Keratinocyte (primary cell): Measurements from ENCODE around the gene XRCC3. TPM values are rescaled to one million over a fixed set of nuclear protein-coding genes. Genes with fewer than 3 reads are reported as not detected.

Experiments
- DNase-seq: peaks from one replicate; pipeline ENCODE4 v3.0.0-alpha.2; 2011; ENCODE audit warnings: low read depth, missing footprints, low spot score
- FAIRE-seq: peaks from 2 replicates; lab custom pipeline; 2011; peaks lifted over from hg19 to GRCh38; lab: Jason Lieb, UNC
- H2AFZ ChIP-seq: 2 replicates; pipeline ENCODE4 v1.6.0; 2012; ENCODE audit warnings: low read length, control low read depth, inconsistent platforms; ENCODE audit not compliant: control insufficient read depth
- H3K27ac ChIP-seq: 2 replicates; pipeline ENCODE4 v1.5.1; 2011; ENCODE audit warnings: low read length; ENCODE audit not compliant: control insufficient read depth, insufficient read depth
- H3K27me3 ChIP-seq: 3 replicates; pipeline ENCODE4 v1.6.0; 2011; ENCODE audit warnings: low read length; ENCODE audit not compliant: control insufficient read depth, insufficient read depth; ENCODE audit errors: extremely low read depth
- H3K36me3 ChIP-seq, 2 experiments: 2 replicates in 1 of 2; 3 replicates in 1 of 2; pipeline ENCODE4 v1.5.1; 2011; ENCODE audit warnings: low read length in 2 of 2, mild to moderate bottlenecking in 1 of 2; ENCODE audit not compliant: control insufficient read depth in 2 of 2, insufficient read depth in 2 of 2; ENCODE audit errors: extremely low read depth in 1 of 2
- H3K4me1 ChIP-seq: 3 replicates; pipeline ENCODE4 v1.5.1; 2011; ENCODE audit warnings: low read length; ENCODE audit not compliant: control insufficient read depth, insufficient read depth; ENCODE audit errors: extremely low read depth
- H3K4me2 ChIP-seq: 3 replicates; pipeline ENCODE4 v1.6.0; 2011; ENCODE audit warnings: low read depth, low read length; ENCODE audit not compliant: control insufficient read depth, insufficient read depth; ENCODE audit errors: extremely low read depth
- H3K4me3 ChIP-seq, 3 experiments: fragments of 200-600 bp in 1 of 3; sonication (generic) in 1 of 3; 2 replicates in 2 of 3; 3 replicates in 1 of 3; pipeline ENCODE4 v1.5.1; 2011 to 2016; ENCODE audit warnings: low read length in 3 of 3, mild to moderate bottlenecking in 3 of 3, control low read depth in 2 of 3, inconsistent platforms in 1 of 3, low read depth in 1 of 3, mixed read lengths in 1 of 3, mixed run types in 1 of 3, moderate library complexity in 1 of 3; ENCODE audit not compliant: control insufficient read depth in 2 of 3, insufficient read depth in 2 of 3; ENCODE audit errors: extremely low read depth in 1 of 3
- H3K79me2 ChIP-seq: 2 replicates; pipeline ENCODE4 v1.6.0; 2012; ENCODE audit warnings: low read length; ENCODE audit not compliant: control insufficient read depth, insufficient read depth
- H3K9ac ChIP-seq: 3 replicates; pipeline ENCODE4 v1.6.0; 2011; ENCODE audit warnings: low read length; ENCODE audit not compliant: control insufficient read depth, insufficient read depth; ENCODE audit errors: extremely low read depth
- H3K9me1 ChIP-seq: 3 replicates; pipeline ENCODE4 v1.6.0; 2011; ENCODE audit warnings: low read length; ENCODE audit not compliant: control insufficient read depth, insufficient read depth; ENCODE audit errors: extremely low read depth
- H3K9me3 ChIP-seq: 2 replicates; pipeline ENCODE4 v1.5.1; 2012; ENCODE audit warnings: low read depth, low read length; ENCODE audit not compliant: control insufficient read depth
- H4K20me1 ChIP-seq: 3 replicates; pipeline ENCODE4 v1.6.0; 2011; ENCODE audit warnings: low read length; ENCODE audit not compliant: control insufficient read depth, insufficient read depth; ENCODE audit errors: extremely low read depth
- EZH2 ChIP-seq: IDR thresholded peaks from one replicate; pipeline ENCODE4 v1.6.1; 2012; ENCODE audit warnings: inconsistent platforms, mild to moderate bottlenecking, low read length, moderate library complexity
- dilution Hi-C: fragments of 300-500 bp; cut with MboI; formaldehyde crosslinking; loops from one replicate; pipeline ENCODE4 v1.7.0; 2020; ENCODE audit warnings: low sequenced_read_pairs; ENCODE audit not compliant: extremely low pct_ligation_motif_present
- polyA plus RNA-seq, 5 experiments: library from polyadenylated mRNA; depleted of rRNA in 3 of 5; stranded (reverse) in 3 of 5; stranded (forward) in 1 of 5; unstranded in 1 of 5; fragments of >200 nt; gene quantifications; 1 replicate in 1 of 5; 2 replicates in 3 of 5; 3 replicates in 1 of 5; pipeline versions ENCODE4 v1.2.1 to v1.2.3, GENCODE V29; 2011 to 2012; ENCODE audit warnings: missing spikeins in 2 of 5, low read depth in 1 of 5, low replicate concordance in 1 of 5
- TF ChIP-seq, protein P1 (sequence below), 3 experiments: IDR thresholded peaks in 1 of 3; conservative IDR thresholded peaks in 1 of 3; optimal IDR thresholded peaks in 1 of 3; 2 replicates in 2 of 3; 3 replicates in 1 of 3; pipeline versions ENCODE3 to v1.5.1; 2011; ENCODE audit warnings: low read length in 3 of 3, mild to moderate bottlenecking in 3 of 3, moderate library complexity in 2 of 3, control low read depth in 1 of 3, inconsistent platforms in 1 of 3; ENCODE audit not compliant: insufficient read depth in 2 of 3; ENCODE audit errors: extremely low read depth in 1 of 3

XRCC3 gene
- polyA plus RNA-seq, 1 donor (not counting 4 experiments of a cell fraction or from before 2014, with no cell fraction given): 21.0 TPM

DNA sequence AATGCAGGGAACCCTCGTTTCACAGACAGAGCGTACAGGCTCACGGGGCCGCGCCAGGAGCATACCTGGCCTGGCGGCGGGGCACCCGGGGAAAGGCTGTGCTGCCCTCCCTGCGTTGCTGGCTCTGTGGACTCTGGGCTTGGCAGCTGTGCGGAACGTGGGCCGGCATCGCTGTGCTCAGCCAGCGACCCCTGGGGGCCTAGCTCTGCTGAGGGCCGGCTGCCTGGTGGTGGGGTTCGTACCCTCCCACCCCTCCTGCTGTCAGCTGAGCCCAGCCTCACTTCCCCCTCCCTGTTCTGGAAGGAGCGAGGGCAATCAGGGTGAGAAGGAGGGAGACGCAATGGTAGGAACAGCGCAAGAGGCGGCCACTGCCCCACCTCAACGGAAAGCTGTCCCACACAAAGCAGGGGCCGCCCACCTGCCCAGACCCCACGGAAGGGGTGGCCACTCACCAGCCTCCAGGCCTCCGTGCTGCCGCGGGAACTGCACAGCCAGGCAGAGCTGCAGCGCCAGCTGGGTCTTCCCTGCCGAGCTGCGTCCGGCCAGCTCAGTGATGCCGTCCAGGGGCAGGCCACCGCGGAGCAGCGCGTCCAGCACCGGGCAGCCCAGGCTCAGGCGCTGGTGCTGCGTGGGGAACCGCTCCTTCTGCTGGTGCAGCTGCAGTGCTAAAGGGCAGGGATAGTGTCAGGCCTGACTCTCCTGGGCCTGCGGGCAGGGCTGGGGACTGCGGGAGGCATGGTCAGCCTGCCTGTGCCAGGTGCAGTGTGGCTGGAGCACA lies 8.5 kb downstream of the XRCC3 start:
- TF ChIP-seq, protein P1, sequence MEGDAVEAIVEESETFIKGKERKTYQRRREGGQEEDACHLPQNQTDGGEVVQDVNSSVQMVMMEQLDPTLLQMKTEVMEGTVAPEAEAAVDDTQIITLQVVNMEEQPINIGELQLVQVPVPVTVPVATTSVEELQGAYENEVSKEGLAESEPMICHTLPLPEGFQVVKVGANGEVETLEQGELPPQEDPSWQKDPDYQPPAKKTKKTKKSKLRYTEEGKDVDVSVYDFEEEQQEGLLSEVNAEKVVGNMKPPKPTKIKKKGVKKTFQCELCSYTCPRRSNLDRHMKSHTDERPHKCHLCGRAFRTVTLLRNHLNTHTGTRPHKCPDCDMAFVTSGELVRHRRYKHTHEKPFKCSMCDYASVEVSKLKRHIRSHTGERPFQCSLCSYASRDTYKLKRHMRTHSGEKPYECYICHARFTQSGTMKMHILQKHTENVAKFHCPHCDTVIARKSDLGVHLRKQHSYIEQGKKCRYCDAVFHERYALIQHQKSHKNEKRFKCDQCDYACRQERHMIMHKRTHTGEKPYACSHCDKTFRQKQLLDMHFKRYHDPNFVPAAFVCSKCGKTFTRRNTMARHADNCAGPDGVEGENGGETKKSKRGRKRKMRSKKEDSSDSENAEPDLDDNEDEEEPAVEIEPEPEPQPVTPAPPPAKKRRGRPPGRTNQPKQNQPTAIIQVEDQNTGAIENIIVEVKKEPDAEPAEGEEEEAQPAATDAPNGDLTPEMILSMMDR (optimal IDR thresholded peaks at IDR 0.05 in 1 of 3, IDR thresholded peaks at IDR 0.05 in 1 of 3, conservative IDR thresholded peaks at IDR 0.05 in 1 of 3; ENCODE audit: extremely low read depth in 1 of 3, insufficient read depth in 2 of 3, low read length in 3 of 3): no peak
- no peak for TF ChIP-seq EZH2
- H3K9me1 ChIP-seq: no peaks in the 10 kb centered on the region
- no peaks in the 10 kb centered on the region for H3K27me3 ChIP-seq
- no peak for DNase-seq
- H2AFZ ChIP-seq: no peak overlapping the region
- H4K20me1 ChIP-seq: peaks cover 5% of the 10 kb centered on the region
- no peak overlapping the region for H3K9ac ChIP-seq
- no peak overlapping the region for H3K4me3 ChIP-seq
- H3K36me3 ChIP-seq: peaks cover 30 to 33% of the 10 kb centered on the region in 2 experiments
- H3K79me2 ChIP-seq: peaks cover 2% of the 10 kb centered on the region
- no peaks in the 10 kb centered on the region for H3K9me3 ChIP-seq
- peaks cover 14% of the 10 kb centered on the region for H3K4me1 ChIP-seq
- dilution Hi-C loops: no loop called here
- no peak for FAIRE-seq
- H3K4me2 ChIP-seq: no peak overlapping the region
- H3K27ac ChIP-seq: no peak overlapping the region

DNA sequence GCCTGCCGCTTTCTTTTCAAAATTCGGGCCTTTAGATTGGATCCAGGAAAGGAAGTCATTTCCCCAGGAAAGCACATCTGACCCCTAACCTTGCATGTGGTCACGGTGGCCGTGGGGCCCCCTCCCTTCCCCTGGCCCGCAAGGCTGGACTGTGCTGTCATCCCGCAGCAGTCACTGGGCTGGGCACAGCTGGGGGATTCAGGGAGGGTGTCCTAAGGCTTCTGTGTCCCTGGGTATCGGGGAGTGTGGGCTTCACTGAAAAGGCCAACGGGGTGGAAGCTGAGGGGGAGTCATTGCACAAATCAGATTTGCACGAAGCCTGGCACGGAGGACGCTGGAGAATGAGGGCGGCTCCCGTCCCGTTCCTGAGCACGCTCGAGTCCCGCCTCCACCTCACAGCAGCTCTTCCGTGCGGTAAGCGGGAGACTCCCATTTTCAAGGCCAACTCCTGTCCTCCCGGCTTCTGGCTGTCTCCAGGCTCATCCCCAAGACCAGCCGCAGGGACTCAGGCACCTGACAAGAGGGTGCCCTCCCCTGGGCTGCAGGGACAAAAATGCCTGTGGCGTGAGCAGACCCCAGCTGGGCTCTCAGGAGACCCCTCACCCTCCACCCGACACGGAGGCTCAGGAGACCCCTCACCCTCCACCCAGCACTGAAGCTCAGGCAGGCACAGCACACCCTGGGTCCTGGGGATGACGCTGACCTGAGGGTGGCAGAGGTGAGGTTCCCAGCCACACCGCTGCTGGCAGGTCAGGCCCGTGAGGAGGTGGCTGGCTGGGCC lies 9.6 kb downstream of the XRCC3 start:
- no peaks in the 10 kb centered on the region for H3K9me3 ChIP-seq
- H3K4me2 ChIP-seq: no peak overlapping the region
- H4K20me1 ChIP-seq: peaks cover 5% of the 10 kb centered on the region
- no peak overlapping the region for H3K4me3 ChIP-seq
- H3K9ac ChIP-seq: no peak overlapping the region
- no peak for FAIRE-seq
- H3K4me1 ChIP-seq: peaks cover 4% of the 10 kb centered on the region
- no peak for DNase-seq
- no peak overlapping the region for H2AFZ ChIP-seq
- no peaks in the 10 kb centered on the region for H3K9me1 ChIP-seq
- no peak overlapping the region for H3K27ac ChIP-seq
- no peaks in the 10 kb centered on the region for H3K27me3 ChIP-seq
- no peak for TF ChIP-seq EZH2
- TF ChIP-seq, protein P1 (optimal IDR thresholded peaks at IDR 0.05 in 1 of 3, IDR thresholded peaks at IDR 0.05 in 1 of 3, conservative IDR thresholded peaks at IDR 0.05 in 1 of 3; ENCODE audit: extremely low read depth in 1 of 3, insufficient read depth in 2 of 3, low read length in 3 of 3): no peak
- H3K36me3 ChIP-seq: peaks cover 31 to 33% of the 10 kb centered on the region in 2 experiments
- dilution Hi-C loops: no loop called here
- H3K79me2 ChIP-seq: peaks cover 2% of the 10 kb centered on the region
